Testis (tissue), 2 donors: ENCODE results near the gene MINK1.

Source experiments
- CTCF ChIP-seq, 3 experiments: fragments of 450-650 bp in 2 of 3; fragments of 200-600 bp in 1 of 3; sonication (generic) in 1 of 3; IDR thresholded peaks; one replicate each; pipeline ENCODE4 v1.5.1; 2016 to 2019; ENCODE audit warnings: antibody characterized with exemption in 3 of 3, mild to moderate bottlenecking in 2 of 3, moderate library complexity in 1 of 3
- POLR2A ChIP-seq: fragments of 450-650 bp; IDR thresholded peaks from one replicate; pipeline ENCODE4 v1.6.1; 2017; ENCODE audit warnings: antibody characterized with exemption, mild to moderate bottlenecking, moderate library complexity

GRCh38 chr17:4789701-4789950 is 43.5 kb upstream of the MINK1 start:
- TF ChIP-seq CTCF (IDR thresholded peaks at IDR 0.05) (no peak), POLR2A (no peak)
